Measurements from ENCODE around the gene WNT6. TPM values are rescaled to one million over a fixed set of nuclear protein-coding genes. Genes with fewer than 3 reads are reported as not detected.
A peak's percentile ranks its signal among the peaks of the same experiment; 100 is the strongest.

The WNT6 gene
- total RNA-seq, 1 experiment from 2014 or later = 8.1 TPM

GRCh38 chr2:218855305-218856166 is 4.1 kb upstream of the WNT6 start:
- Histone ChIP-seq H3K27ac (ENCODE audit: low read length) (no peak overlapping the region), H3K9me3 (ENCODE audit: control insufficient read depth, insufficient read depth, low read depth, low read length) (no peaks in the 10 kb centered on the region), H3K4me1 (ENCODE audit: control insufficient read depth, insufficient read depth, low read length) (peaks cover 21% of the 10 kb centered on the region), H3K27me3 (ENCODE audit: control insufficient read depth, insufficient read depth, low read length) (peaks cover 4% of the 10 kb centered on the region; the same call in 1 of the 2 replicates), H3K4me3 (ENCODE audit: low read depth in 2 of 2, low read length in 2 of 2) (no peak overlapping the region), H3K36me3 (ENCODE audit: control insufficient read depth, insufficient read depth, low read length) (no peaks in the 10 kb centered on the region)
- ChIA-PET POLR2A (no interaction called here), CTCF (interaction anchor here (0.5 kb wide), 1 partner anchor 26 kb away, joined by 3 read pairs; no protein-coding TSS in a partner anchor)
- TF ChIP-seq, protein P1, sequence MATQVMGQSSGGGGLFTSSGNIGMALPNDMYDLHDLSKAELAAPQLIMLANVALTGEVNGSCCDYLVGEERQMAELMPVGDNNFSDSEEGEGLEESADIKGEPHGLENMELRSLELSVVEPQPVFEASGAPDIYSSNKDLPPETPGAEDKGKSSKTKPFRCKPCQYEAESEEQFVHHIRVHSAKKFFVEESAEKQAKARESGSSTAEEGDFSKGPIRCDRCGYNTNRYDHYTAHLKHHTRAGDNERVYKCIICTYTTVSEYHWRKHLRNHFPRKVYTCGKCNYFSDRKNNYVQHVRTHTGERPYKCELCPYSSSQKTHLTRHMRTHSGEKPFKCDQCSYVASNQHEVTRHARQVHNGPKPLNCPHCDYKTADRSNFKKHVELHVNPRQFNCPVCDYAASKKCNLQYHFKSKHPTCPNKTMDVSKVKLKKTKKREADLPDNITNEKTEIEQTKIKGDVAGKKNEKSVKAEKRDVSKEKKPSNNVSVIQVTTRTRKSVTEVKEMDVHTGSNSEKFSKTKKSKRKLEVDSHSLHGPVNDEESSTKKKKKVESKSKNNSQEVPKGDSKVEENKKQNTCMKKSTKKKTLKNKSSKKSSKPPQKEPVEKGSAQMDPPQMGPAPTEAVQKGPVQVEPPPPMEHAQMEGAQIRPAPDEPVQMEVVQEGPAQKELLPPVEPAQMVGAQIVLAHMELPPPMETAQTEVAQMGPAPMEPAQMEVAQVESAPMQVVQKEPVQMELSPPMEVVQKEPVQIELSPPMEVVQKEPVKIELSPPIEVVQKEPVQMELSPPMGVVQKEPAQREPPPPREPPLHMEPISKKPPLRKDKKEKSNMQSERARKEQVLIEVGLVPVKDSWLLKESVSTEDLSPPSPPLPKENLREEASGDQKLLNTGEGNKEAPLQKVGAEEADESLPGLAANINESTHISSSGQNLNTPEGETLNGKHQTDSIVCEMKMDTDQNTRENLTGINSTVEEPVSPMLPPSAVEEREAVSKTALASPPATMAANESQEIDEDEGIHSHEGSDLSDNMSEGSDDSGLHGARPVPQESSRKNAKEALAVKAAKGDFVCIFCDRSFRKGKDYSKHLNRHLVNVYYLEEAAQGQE (IDR thresholded peaks at IDR 0.05; ENCODE audit: insufficient read depth in 1 of 2, low read depth in 2 of 2, low read length in 1 of 2) = no peak
- TF ChIP-seq CTCF (IDR thresholded peaks at IDR 0.05) (no peak), SIN3A (IDR thresholded peaks at IDR 0.05; ENCODE audit: borderline replicate concordance, insufficient read depth, low read depth, low read length) (no peak), TCF7L2 (IDR thresholded peaks at IDR 0.05; ENCODE audit: low read depth, low read length) (no peak), POLR2AphosphoS5 (IDR thresholded peaks at IDR 0.05; ENCODE audit: low read depth, low read length) (no peak)
- no peak for ATAC-seq
- no TSS peak for BruUV-seq (replicated peaks)
- no peak for DNase-seq (ENCODE audit: low read depth, low spot score)
- intact Hi-C loops (cut with micrococcal nuclease; ENCODE audit: unreplicated experiment) (loop anchor here (10.0 kb wide), 1 partner anchor 299 kb away; no protein-coding TSS in a partner anchor), in situ Hi-C loops (cut with HindIII; ENCODE audit: low pct_unique_long_range_greater_than_20kb, low sequenced_read_pairs) (no loop called here)

GRCh38 chr2:218856167-218856895 is 3.3 kb upstream of the WNT6 start:
- H3K4me3 ChIP-seq (ENCODE audit: low read depth in 2 of 2, low read length in 2 of 2) = no peak overlapping the region
- no peaks in the 10 kb centered on the region for H3K36me3 ChIP-seq (ENCODE audit: control insufficient read depth, insufficient read depth, low read length)
- peaks cover 9% of the 10 kb centered on the region for H3K27me3 ChIP-seq (ENCODE audit: control insufficient read depth, insufficient read depth, low read length)
- peaks cover 21% of the 10 kb centered on the region for H3K4me1 ChIP-seq (ENCODE audit: control insufficient read depth, insufficient read depth, low read length)
- intact Hi-C loops (cut with micrococcal nuclease; ENCODE audit: unreplicated experiment) = loop anchor here (10.0 kb wide), 1 partner anchor 298 kb away; no protein-coding TSS in a partner anchor
- in situ Hi-C loops (cut with HindIII; ENCODE audit: low pct_unique_long_range_greater_than_20kb, low sequenced_read_pairs) = no loop called here
- DNase-seq (ENCODE audit: low read depth, low spot score) (no peak), ATAC-seq (no peak)
- no peaks in the 10 kb centered on the region for H3K9me3 ChIP-seq (ENCODE audit: control insufficient read depth, insufficient read depth, low read depth, low read length)
- H3K27ac ChIP-seq (ENCODE audit: low read length) = peak overlapping the region; percentile 25; the same call in 1 of the 2 replicates
- POLR2A ChIA-PET = interaction anchor here (0.7 kb wide), 1 partner anchor 383 kb away, joined by 3 read pairs; no protein-coding TSS in a partner anchor
- CTCF ChIA-PET = no interaction called here
- TF ChIP-seq, protein P1 (IDR thresholded peaks at IDR 0.05; ENCODE audit: insufficient read depth in 1 of 2, low read depth in 2 of 2, low read length in 1 of 2) = no peak
- TF ChIP-seq SIN3A (IDR thresholded peaks at IDR 0.05; ENCODE audit: borderline replicate concordance, insufficient read depth, low read depth, low read length) = no peak
- TF ChIP-seq POLR2AphosphoS5 (IDR thresholded peaks at IDR 0.05; ENCODE audit: low read depth, low read length) = no peak
- TF ChIP-seq CTCF (IDR thresholded peaks at IDR 0.05) = no peak
- TF ChIP-seq TCF7L2 (IDR thresholded peaks at IDR 0.05; ENCODE audit: low read depth, low read length) = no peak
- no TSS peak for BruUV-seq (replicated peaks)
